WTC11 (cell line): ENCODE data around the gene ZNF414. TPM values are rescaled to one million over a fixed set of nuclear protein-coding genes. Genes with fewer than 3 reads are reported as not detected.

Source experiments
- ATAC-seq: fragments of 200-7000 bp; cut with Tn5 transposase; 2 replicates; pipeline ENCODE4 v1.10.0; 2021; ENCODE audit warnings: mild to moderate bottlenecking, moderate library complexity
- CTCF ChIA-PET: fragments of 300-600 bp; sonication (Branson Sonifier 250); formaldehyde crosslinking; loops from one replicate; lab custom pipeline; 2021; ENCODE audit warnings: antibody characterized with exemption; lab: Charles Lee
- POLR2A ChIA-PET: fragments of 350-600 bp; sonication (Branson Sonifier 250); formaldehyde crosslinking; loops from one replicate; lab custom pipeline; 2021; ENCODE audit warnings: antibody characterized with exemption; lab: Charles Lee
- DNase-seq: peaks from one replicate; pipeline ENCODE4 v3.0.0; 2021; ENCODE audit warnings: low spot score
- H3K27ac Mint-ChIP-seq: 2 replicates; pipeline ENCODE4 v1.8.0; 2021; ENCODE audit warnings: mixed read lengths
- H3K27me3 Mint-ChIP-seq: 2 replicates; pipeline ENCODE4 v1.8.0; 2021; ENCODE audit warnings: low read depth, mild to moderate bottlenecking, moderate library complexity, mixed read lengths
- H3K36me3 Mint-ChIP-seq: 2 replicates; pipeline ENCODE4 v1.8.0; 2021; ENCODE audit warnings: mixed read lengths
- H3K4me1 Mint-ChIP-seq: 2 replicates; pipeline ENCODE4 v1.8.0; 2022; ENCODE audit warnings: mixed read lengths
- H3K4me3 Mint-ChIP-seq: 2 replicates; pipeline ENCODE4 v1.8.0; 2021; ENCODE audit warnings: mild to moderate bottlenecking, moderate library complexity, mixed read lengths
- H3K9me3 Mint-ChIP-seq: 2 replicates; pipeline ENCODE4 v1.8.0; 2021; ENCODE audit warnings: mixed read lengths
- CBFB ChIP-seq: sonication (generic); formaldehyde crosslinking; IDR thresholded peaks from 2 replicates; pipeline ENCODE4 v1.8.1; 2022; ENCODE audit warnings: mild to moderate bottlenecking, low read depth, missing genetic modification reagents
- CREB1 ChIP-seq: sonication (generic); formaldehyde crosslinking; IDR thresholded peaks from 2 replicates; pipeline ENCODE4 v1.8.0; 2023; ENCODE audit warnings: mild to moderate bottlenecking, missing genetic modification reagents
- EMX1 ChIP-seq: fragments of 250-450 bp; sonication (Bioruptor Pico); IDR thresholded peaks from 2 replicates; pipeline ENCODE4 v1.8.0; 2021; ENCODE audit warnings: mild to moderate bottlenecking
- FOXK1 ChIP-seq: sonication (generic); formaldehyde crosslinking; IDR thresholded peaks from 2 replicates; pipeline ENCODE4 v1.8.0; 2022; ENCODE audit warnings: mild to moderate bottlenecking, moderate library complexity, missing genetic modification reagents
- FOXP1 ChIP-seq: sonication (generic); formaldehyde crosslinking; IDR thresholded peaks from 2 replicates; pipeline ENCODE4 v1.8.0; 2022; ENCODE audit warnings: missing genetic modification reagents, mild to moderate bottlenecking, moderate library complexity, borderline replicate concordance
- GRHL2 ChIP-seq: fragments of 250-450 bp; sonication (Bioruptor Pico); IDR thresholded peaks from 2 replicates; pipeline ENCODE4 v1.8.0; 2022; ENCODE audit warnings: mild to moderate bottlenecking, moderate library complexity; ENCODE audit not compliant: insufficient replicate concordance, severe bottlenecking
- JUN ChIP-seq: sonication (generic); formaldehyde crosslinking; IDR thresholded peaks from 2 replicates; pipeline ENCODE4 v1.8.0; 2023; ENCODE audit warnings: mild to moderate bottlenecking, missing genetic modification reagents
- NFE2L1 ChIP-seq: sonication (generic); formaldehyde crosslinking; IDR thresholded peaks from 2 replicates; pipeline ENCODE4 v1.8.1; 2023; ENCODE audit warnings: missing genetic modification reagents
- NR1H2 ChIP-seq: sonication (generic); formaldehyde crosslinking; IDR thresholded peaks from 2 replicates; pipeline ENCODE4 v1.9.0; 2021; ENCODE audit warnings: mild to moderate bottlenecking, moderate library complexity, missing genetic modification reagents
- OVOL2 ChIP-seq: fragments of 250-450 bp; sonication (Bioruptor Pico); IDR thresholded peaks from 2 replicates; pipeline ENCODE4 v1.9.0; 2021; ENCODE audit warnings: mild to moderate bottlenecking, borderline replicate concordance
- PRRX2 ChIP-seq: fragments of 250-450 bp; sonication (Bioruptor Pico); IDR thresholded peaks from 2 replicates; pipeline ENCODE4 v1.8.0; 2021; ENCODE audit warnings: mild to moderate bottlenecking
- RORB ChIP-seq: fragments of 250-450 bp; sonication (Bioruptor Pico); IDR thresholded peaks from 2 replicates; pipeline ENCODE4 v1.9.0; 2021; ENCODE audit warnings: mild to moderate bottlenecking
- TEAD4 ChIP-seq: sonication (generic); formaldehyde crosslinking; IDR thresholded peaks from 2 replicates; pipeline ENCODE4 v1.8.0; 2022; ENCODE audit warnings: mild to moderate bottlenecking, missing genetic modification reagents
- ZNF121 ChIP-seq: sonication (generic); formaldehyde crosslinking; IDR thresholded peaks from 2 replicates; pipeline ENCODE4 v1.8.0; 2023; ENCODE audit warnings: missing genetic modification reagents
- ZNF138 ChIP-seq: sonication (generic); formaldehyde crosslinking; conservative IDR thresholded peaks from 2 replicates; pipeline ENCODE4 v1.8.1; 2022; ENCODE audit warnings: mild to moderate bottlenecking, moderate library complexity, missing genetic modification reagents
- ZNF416 ChIP-seq: fragments of 250-450 bp; sonication (Bioruptor Pico); IDR thresholded peaks from 2 replicates; pipeline ENCODE4 v1.9.0; 2021; ENCODE audit warnings: mild to moderate bottlenecking, inconsistent platforms
- total RNA-seq: library from RNA; stranded (reverse); gene quantifications from 3 replicates; pipeline ENCODE4 v1.2.3, GENCODE V29; 2021
- TF ChIP-seq, protein P1 (sequence below): fragments of 250-450 bp; sonication (Bioruptor Pico); conservative IDR thresholded peaks from 2 replicates; pipeline ENCODE4 v1.9.0; 2021; ENCODE audit warnings: mild to moderate bottlenecking
- TF ChIP-seq, protein P2 (sequence below): fragments of 200-600 bp; IDR thresholded peaks from 2 replicates; pipeline ENCODE4 v1.8.0; 2022; ENCODE audit warnings: antibody characterized with exemption
- TF ChIP-seq, protein P3 (sequence below): sonication (generic); formaldehyde crosslinking; IDR thresholded peaks from 2 replicates; pipeline ENCODE4 v1.8.0; 2023; ENCODE audit warnings: missing genetic modification reagents
- TF ChIP-seq, protein P4 (sequence below): sonication (generic); formaldehyde crosslinking; IDR thresholded peaks from 2 replicates; pipeline ENCODE4 v1.8.1; 2023; ENCODE audit warnings: mild to moderate bottlenecking, missing genetic modification reagents, moderate library complexity
- TF ChIP-seq, protein P5 (sequence below): fragments of 250-450 bp; sonication (Bioruptor Pico); IDR thresholded peaks from 2 replicates; pipeline ENCODE4 v2.1.2; 2022; ENCODE audit warnings: mild to moderate bottlenecking, moderate library complexity
- TF ChIP-seq, protein P6 (sequence below): sonication (generic); formaldehyde crosslinking; IDR thresholded peaks from 2 replicates; pipeline ENCODE4 v1.8.1; 2022; ENCODE audit warnings: missing genetic modification reagents, borderline replicate concordance
- TF ChIP-seq, protein P7 (sequence below): sonication (generic); formaldehyde crosslinking; IDR thresholded peaks from 2 replicates; pipeline ENCODE4 v1.8.0; 2022; ENCODE audit warnings: mild to moderate bottlenecking, missing genetic modification reagents

ZNF414 gene
- total RNA-seq, 1 experiment from 2014 or later: 38.2 TPM

DNA sequence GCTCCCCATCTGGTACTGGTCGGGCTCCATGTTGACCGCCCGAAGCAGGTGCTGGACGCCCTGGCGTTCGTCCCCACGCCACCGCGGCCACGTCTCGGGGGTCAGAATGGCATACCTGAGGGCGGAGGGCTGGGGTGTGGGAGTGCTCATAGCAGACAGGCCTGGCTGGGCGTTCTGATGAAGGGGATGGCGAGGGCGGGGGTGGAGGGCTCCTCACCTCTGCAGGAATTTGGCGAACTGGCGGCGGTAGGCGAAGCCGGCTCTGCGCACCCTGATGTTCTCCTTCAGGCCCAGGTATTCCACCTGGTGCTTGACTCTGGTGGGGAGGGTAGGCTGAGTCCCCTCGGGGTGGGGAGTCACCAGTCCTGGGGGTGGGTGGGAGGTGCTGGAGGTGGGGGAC lies 22.3 kb upstream of the ZNF414 start:
- no peaks in the 10 kb centered on the region; the same call in 1 of the 2 replicates for H3K27me3 Mint-ChIP-seq
- no peak for ATAC-seq
- H3K27ac Mint-ChIP-seq: peak overlapping the region; percentile 3; the same call in 1 of the 2 replicates
- H3K36me3 Mint-ChIP-seq: no peaks in the 10 kb centered on the region
- TF ChIP-seq CBFB (no peak), ZNF138 (CRISPR knock-in tag) (no peak), CREB1 (CRISPR knock-in tag) (no peak), TEAD4 (CRISPR knock-in tag) (no peak), RORB (CRISPR knock-in tag) (no peak), OVOL2 (CRISPR knock-in tag) (no peak), NR1H2 (CRISPR knock-in tag) (no peak), FOXP1 (CRISPR knock-in tag) (no peak), JUN (CRISPR knock-in tag) (no peak), FOXK1 (CRISPR knock-in tag) (no peak)
- TF ChIP-seq, protein P1, sequence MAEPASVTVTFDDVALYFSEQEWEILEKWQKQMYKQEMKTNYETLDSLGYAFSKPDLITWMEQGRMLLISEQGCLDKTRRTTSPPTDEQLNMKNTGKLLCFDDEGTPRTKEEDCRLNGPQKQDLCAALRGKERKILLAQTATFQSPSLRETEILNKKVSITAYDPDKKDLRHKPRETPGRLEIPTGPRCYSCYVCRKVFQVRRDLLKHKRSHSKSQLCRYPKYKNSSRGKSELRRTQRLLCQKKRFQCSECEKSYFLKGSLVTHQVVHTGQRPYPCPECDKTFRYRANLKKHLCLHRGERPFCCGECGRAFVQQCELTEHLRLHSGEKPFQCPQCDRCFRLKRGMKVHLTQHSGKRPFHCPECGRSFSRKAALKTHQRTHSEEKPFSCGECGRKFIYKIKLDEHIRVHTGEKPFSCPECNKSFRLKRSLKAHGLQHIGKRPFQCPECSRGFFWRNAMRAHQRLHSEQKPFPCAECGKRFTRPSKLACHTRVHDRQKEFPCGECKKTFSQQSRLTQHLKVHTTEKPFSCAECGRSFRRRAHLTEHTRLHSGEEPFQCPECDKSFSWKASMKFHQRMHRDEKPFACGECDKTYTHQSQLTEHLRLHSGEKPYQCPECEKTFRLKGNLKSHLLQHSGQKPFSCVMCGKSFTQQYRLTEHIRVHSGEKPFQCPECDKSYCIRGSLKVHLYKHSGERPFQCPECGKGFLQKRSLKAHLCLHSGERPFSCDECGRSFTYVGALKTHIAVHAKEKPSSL (CRISPR knock-in tag): no peak
- TF ChIP-seq, protein P2, sequence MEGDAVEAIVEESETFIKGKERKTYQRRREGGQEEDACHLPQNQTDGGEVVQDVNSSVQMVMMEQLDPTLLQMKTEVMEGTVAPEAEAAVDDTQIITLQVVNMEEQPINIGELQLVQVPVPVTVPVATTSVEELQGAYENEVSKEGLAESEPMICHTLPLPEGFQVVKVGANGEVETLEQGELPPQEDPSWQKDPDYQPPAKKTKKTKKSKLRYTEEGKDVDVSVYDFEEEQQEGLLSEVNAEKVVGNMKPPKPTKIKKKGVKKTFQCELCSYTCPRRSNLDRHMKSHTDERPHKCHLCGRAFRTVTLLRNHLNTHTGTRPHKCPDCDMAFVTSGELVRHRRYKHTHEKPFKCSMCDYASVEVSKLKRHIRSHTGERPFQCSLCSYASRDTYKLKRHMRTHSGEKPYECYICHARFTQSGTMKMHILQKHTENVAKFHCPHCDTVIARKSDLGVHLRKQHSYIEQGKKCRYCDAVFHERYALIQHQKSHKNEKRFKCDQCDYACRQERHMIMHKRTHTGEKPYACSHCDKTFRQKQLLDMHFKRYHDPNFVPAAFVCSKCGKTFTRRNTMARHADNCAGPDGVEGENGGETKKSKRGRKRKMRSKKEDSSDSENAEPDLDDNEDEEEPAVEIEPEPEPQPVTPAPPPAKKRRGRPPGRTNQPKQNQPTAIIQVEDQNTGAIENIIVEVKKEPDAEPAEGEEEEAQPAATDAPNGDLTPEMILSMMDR: no peak
- TF ChIP-seq, protein P3, sequence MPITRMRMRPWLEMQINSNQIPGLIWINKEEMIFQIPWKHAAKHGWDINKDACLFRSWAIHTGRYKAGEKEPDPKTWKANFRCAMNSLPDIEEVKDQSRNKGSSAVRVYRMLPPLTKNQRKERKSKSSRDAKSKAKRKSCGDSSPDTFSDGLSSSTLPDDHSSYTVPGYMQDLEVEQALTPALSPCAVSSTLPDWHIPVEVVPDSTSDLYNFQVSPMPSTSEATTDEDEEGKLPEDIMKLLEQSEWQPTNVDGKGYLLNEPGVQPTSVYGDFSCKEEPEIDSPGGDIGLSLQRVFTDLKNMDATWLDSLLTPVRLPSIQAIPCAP (CRISPR knock-in tag): no peak
- POLR2A ChIA-PET: no interaction called here
- no peak overlapping the region for H3K4me3 Mint-ChIP-seq
- H3K9me3 Mint-ChIP-seq: no peaks in the 10 kb centered on the region
- H3K4me1 Mint-ChIP-seq: no peaks in the 10 kb centered on the region
- no peak for DNase-seq
- CTCF ChIA-PET: interaction anchor here (0.7 kb wide), 1 partner anchor 106 kb away, joined by 4 read pairs; no protein-coding TSS in a partner anchor

DNA sequence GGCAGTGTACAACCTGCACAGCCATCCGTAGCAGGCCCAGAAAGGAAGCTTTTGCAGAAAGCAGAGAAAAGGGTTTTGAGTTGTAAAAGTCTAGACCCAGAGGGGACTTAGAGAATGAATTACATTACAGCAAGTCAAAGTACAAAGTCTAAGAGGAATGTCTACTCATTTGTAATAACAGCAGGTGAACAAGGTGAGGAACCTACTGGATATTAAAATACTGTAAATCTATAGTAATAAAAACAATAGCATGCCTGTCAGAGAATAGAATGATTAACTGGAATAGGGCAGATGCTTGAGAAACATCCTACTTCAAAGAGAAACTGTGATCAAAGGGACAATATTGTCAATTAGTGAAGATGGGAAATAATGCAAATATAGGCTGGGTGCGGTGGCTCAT lies 18.3 kb upstream of the ZNF414 start:
- no peak overlapping the region for H3K4me3 Mint-ChIP-seq

More for the DNA sequence above, 18.3 kb upstream of the ZNF414 start:
- Mint-ChIP-seq H3K27me3 (peaks cover under 1% of the 10 kb centered on the region), H3K36me3 (peaks cover 3% of the 10 kb centered on the region; the same call in 1 of the 2 replicates), H3K9me3 (no peaks in the 10 kb centered on the region), H3K4me1 (peaks cover 11% of the 10 kb centered on the region), H3K27ac (0 out of 2 replicates have a peak overlapping the region, but pooled peaks have one; percentile 22)
- TF ChIP-seq PRRX2 (CRISPR knock-in tag): no peak
- TF ChIP-seq, protein P4, sequence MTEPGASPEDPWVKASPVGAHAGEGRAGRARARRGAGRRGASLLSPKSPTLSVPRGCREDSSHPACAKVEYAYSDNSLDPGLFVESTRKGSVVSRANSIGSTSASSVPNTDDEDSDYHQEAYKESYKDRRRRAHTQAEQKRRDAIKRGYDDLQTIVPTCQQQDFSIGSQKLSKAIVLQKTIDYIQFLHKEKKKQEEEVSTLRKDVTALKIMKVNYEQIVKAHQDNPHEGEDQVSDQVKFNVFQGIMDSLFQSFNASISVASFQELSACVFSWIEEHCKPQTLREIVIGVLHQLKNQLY (CRISPR knock-in tag): no peak
- TF ChIP-seq, protein P5, sequence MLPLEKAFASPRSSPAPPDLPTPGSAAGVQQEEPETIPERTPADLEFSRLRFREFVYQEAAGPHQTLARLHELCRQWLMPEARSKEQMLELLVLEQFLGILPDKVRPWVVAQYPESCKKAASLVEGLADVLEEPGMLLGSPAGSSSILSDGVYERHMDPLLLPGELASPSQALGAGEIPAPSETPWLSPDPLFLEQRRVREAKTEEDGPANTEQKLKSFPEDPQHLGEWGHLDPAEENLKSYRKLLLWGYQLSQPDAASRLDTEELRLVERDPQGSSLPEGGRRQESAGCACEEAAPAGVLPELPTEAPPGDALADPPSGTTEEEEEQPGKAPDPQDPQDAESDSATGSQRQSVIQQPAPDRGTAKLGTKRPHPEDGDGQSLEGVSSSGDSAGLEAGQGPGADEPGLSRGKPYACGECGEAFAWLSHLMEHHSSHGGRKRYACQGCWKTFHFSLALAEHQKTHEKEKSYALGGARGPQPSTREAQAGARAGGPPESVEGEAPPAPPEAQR (CRISPR knock-in tag): no peak
- TF ChIP-seq CREB1 (CRISPR knock-in tag): no peak
- TF ChIP-seq, protein P6, sequence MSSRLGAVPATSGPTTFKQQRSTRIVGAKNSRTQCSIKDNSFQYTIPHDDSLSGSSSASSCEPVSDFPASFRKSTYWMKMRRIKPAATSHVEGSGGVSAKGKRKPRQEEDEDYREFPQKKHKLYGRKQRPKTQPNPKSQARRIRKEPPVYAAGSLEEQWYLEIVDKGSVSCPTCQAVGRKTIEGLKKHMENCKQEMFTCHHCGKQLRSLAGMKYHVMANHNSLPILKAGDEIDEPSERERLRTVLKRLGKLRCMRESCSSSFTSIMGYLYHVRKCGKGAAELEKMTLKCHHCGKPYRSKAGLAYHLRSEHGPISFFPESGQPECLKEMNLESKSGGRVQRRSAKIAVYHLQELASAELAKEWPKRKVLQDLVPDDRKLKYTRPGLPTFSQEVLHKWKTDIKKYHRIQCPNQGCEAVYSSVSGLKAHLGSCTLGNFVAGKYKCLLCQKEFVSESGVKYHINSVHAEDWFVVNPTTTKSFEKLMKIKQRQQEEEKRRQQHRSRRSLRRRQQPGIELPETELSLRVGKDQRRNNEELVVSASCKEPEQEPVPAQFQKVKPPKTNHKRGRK: no peak
- no peak for TF ChIP-seq GRHL2 (CRISPR knock-in tag)
- TF ChIP-seq NFE2L1 (CRISPR knock-in tag): no peak
- no peak for TF ChIP-seq EMX1 (CRISPR knock-in tag)
- no peak for TF ChIP-seq ZNF121
- TF ChIP-seq ZNF416 (CRISPR knock-in tag): no peak
- TF ChIP-seq, protein P7, sequence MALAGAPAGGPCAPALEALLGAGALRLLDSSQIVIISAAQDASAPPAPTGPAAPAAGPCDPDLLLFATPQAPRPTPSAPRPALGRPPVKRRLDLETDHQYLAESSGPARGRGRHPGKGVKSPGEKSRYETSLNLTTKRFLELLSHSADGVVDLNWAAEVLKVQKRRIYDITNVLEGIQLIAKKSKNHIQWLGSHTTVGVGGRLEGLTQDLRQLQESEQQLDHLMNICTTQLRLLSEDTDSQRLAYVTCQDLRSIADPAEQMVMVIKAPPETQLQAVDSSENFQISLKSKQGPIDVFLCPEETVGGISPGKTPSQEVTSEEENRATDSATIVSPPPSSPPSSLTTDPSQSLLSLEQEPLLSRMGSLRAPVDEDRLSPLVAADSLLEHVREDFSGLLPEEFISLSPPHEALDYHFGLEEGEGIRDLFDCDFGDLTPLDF (CRISPR knock-in tag): no peak
- no peak for ATAC-seq
- POLR2A ChIA-PET: interaction anchor here (0.5 kb wide), 1 partner anchor 387 kb away, joined by 3 read pairs; no protein-coding TSS in a partner anchor
- DNase-seq: no peak
- CTCF ChIA-PET: interaction anchor here (0.6 to 1.9 kb wide), 3 partner anchors 17 to 54 kb away, joined by 3 to 4 read pairs (median 4); no protein-coding TSS in a partner anchor
